ENCODE results near the gene GGTLC1.
"Not testable (repeated sequence)": the region's sequence is repeated elsewhere in the genome, so short reads cannot be mapped to it uniquely, and the experiment has no call there.

GGTLC1 gene

DNA sequence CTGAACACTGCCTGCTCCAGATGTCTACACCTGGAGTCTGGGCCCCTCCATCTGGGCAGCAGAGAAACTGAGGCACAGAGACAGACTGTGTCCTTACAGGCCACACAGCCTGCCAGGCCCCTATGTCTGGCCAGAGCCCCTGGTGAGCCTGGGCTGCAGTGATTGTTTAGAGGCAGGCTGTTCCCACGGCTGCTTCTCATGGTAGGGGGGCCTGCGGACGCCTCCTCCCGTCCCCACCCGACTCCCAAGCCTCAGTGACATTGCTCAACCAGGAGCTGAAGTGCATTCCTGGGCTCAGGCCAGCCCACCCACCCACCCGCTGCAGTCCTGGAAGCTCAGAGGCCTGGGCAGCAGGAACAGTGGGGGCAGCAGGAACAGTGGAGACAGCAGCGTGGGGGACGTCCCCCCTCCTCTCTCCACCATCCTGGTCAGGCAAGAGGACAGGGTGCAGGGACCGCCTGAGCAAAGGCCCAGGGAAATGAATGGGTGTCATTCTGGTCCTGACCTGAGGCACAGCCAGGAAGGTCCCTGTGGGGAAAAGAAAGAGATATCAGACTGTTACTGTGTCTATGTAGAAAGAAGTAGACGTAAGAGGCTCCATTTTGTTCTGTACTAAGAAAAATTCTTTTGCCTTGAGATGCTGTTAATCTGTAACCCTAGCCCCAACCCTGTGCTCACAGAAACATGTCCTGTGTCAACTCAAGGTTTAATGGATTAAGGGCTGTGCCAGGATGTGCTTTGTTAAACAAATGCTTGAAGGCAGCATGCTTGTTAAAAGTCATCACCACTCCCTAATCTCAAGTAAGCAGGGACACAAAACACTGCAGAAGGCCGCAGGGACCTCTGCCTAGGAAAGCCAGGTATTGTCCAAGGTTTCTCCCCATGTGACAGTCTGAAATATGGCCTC, 6.2 kb downstream of the GGTLC1 start:
- in situ Hi-C loops (cut with HindIII; ENCODE audit: low sequenced_read_pairs); H3K4me3 ChIP-seq (ENCODE audit: low read depth, low read length); DNase-seq (ENCODE audit: low read depth, low spot score): not testable (repeated sequence)

DNA sequence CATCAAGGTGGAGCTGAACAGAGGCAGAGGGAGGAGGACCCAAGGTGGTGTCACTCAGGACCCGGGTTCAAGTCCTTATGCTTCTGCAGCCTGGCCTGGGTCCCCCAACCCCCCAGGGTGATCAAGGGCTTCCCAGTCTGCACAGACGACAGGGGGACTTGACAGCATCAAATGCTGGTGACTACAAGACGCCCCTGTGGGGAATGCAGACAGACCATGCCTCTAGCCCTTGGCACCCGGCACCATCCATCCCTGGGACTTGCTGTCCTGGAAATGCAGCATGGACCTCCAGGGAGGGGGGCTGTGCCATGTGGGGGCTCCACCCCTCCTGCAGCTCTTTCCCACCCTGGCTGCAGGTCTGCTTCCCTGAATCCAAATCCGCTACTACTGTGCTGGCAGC, 7.1 kb downstream of the GGTLC1 start:
- H3K4me3 ChIP-seq (ENCODE audit: low read depth, low read length); in situ Hi-C loops (cut with HindIII; ENCODE audit: low sequenced_read_pairs); DNase-seq (ENCODE audit: low read depth, low spot score): not testable (repeated sequence)

DNA sequence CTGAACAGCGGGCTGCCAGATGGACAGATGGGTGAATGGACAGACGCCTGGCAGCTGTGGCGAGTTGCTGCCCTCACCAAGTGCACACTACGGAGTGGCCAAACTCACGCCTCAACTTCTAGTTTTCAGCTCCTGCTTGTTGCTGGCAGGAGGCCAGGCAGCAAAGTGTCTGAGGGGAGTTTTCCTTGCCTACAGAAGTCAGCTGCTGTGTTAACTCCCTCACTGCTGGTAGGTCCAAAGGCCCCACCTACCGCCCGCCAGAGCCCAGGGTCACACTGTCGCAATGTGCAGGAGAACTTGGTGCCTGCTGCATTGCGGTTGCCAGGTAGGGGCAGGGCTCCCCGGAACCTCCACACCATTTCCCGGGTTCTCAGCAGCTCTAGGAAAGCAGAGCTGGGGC, 7.6 kb downstream of the GGTLC1 start:
- H3K4me3 ChIP-seq (ENCODE audit: low read depth, low read length); DNase-seq (ENCODE audit: low read depth, low spot score); in situ Hi-C loops (cut with HindIII; ENCODE audit: low sequenced_read_pairs): not testable (repeated sequence)

DNA sequence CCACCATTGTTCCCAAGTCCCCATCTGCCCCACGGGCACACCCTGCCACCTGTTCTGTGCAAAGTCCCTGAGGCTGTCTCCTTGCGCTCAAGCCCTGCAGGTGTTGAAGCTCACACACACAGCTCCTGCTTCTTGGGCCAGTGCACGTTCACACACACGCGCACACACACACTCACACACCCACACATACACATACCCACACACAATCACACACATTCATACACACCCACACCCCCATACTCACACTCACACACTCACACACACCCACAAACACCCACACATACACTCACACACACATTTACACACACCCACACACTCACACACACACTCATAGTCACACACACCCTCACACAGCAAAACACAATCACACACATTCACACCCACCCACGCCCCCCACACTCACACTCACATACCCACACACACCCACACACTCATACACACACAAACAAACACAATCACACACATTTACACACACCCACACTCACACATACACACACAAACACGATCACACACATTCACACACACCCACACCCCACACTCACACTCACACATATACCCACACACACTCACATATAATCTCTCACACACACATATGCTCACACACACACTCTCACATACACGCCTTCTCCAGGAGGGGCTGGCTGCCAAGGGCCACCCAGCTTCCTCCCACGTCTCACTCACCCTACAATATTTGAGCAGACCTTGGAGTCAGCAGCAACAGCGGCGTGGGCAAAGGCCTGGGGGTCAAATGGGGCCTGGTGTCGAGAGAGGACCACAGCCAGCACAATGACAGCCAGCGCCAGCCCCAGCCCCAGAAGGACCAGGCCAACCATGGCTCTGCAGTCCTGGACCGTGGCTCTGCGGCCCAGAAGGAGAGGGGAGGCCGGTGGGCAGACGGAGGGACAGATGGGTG, 8.4 kb downstream of the GGTLC1 start:
- in situ Hi-C loops (cut with HindIII; ENCODE audit: low sequenced_read_pairs); DNase-seq (ENCODE audit: low read depth, low spot score); H3K4me3 ChIP-seq (ENCODE audit: low read depth, low read length): not testable (repeated sequence)

DNA sequence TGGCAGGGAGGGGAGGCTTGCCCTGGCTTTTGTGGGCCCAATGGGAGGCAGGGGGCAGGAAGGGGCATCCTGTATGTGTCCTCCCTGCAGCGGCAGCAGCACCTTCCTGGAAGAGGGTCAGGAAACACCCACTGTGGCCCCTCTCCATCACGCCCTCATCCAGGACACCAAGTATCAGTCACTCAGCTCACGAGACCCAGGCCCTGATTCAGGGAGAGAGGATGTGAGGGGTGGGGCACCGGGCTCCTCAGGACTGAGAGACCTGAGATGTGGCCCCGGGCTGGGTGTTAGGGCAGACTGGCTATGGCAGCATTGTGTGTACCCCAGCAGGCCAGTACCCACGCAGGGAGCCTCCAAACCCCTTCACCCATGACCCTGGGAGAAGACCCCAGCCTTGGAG, 9.2 kb downstream of the GGTLC1 start:
- H3K4me3 ChIP-seq (ENCODE audit: low read depth, low read length); in situ Hi-C loops (cut with HindIII; ENCODE audit: low sequenced_read_pairs); DNase-seq (ENCODE audit: low read depth, low spot score): not testable (repeated sequence)

DNA sequence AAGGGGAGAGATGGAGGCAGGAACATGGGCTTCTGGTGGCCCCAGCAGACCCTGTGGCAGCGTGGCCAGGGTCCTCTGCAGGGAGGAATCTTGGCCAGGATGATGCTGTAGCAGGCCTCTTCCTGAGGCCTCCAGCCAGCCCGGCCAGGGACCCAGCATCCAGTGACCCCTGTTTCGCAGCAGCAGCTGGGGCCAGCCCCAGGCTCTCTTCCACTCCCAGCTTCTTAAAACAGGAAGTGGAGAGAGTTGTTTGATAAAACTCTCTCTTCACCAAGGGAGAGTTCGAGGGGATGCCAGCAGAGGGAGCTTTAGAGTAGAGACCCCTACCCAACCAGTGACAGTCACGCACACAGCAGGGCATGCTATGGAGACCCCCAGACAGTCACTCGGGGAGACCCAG, 10.1 kb downstream of the GGTLC1 start:
- in situ Hi-C loops (cut with HindIII; ENCODE audit: low sequenced_read_pairs); H3K4me3 ChIP-seq (ENCODE audit: low read depth, low read length); DNase-seq (ENCODE audit: low read depth, low spot score): not testable (repeated sequence)

DNA sequence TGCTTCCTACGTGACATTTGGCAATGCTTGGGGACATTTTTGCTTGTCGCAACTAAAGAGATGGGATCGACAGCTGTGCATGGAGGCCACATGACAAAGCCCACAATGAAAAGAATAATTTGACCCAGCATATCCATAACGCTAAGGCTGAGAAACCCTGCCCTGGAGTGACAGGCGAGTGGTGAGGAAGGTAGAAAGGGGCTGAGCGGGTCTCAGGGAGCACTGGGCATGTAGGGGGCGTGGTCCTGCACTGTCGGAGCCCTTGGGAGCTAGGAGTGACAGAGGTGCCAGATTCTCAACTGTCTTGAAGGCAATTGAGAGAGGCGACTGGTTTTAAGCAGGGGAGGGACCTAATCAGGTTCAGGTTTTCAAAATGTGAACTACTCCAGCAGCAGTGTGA, 13.6 kb downstream of the GGTLC1 start:
- H3K4me3 ChIP-seq (ENCODE audit: low read depth, low read length) = no peak overlapping the region
- in situ Hi-C loops (cut with HindIII; ENCODE audit: low sequenced_read_pairs) = no loop called here
- TF ChIP-seq, protein P1, sequence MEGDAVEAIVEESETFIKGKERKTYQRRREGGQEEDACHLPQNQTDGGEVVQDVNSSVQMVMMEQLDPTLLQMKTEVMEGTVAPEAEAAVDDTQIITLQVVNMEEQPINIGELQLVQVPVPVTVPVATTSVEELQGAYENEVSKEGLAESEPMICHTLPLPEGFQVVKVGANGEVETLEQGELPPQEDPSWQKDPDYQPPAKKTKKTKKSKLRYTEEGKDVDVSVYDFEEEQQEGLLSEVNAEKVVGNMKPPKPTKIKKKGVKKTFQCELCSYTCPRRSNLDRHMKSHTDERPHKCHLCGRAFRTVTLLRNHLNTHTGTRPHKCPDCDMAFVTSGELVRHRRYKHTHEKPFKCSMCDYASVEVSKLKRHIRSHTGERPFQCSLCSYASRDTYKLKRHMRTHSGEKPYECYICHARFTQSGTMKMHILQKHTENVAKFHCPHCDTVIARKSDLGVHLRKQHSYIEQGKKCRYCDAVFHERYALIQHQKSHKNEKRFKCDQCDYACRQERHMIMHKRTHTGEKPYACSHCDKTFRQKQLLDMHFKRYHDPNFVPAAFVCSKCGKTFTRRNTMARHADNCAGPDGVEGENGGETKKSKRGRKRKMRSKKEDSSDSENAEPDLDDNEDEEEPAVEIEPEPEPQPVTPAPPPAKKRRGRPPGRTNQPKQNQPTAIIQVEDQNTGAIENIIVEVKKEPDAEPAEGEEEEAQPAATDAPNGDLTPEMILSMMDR (IDR thresholded peaks at IDR 0.05; ENCODE audit: low read depth, low read length) = no peak
- DNase-seq (ENCODE audit: low read depth, low spot score) = no peak

DNA sequence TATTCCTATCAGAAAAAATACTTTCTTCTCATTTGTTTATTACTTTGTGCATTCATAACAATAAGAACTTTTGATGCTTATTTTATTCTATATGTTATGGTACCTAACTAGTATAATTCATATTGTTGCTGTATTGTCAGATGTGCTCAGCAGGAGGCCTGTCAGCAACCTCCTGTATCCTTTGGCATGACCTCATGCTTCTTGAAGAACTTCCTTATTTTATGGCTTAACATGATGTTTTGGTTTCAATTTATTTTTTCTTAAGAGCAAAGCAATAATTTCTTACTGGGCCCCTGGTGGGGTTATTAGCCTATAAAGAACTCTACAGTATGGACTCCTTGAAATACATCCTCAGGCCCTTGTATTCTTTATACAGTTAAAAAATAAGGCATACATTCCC, 17.3 kb downstream of the GGTLC1 start:
- TF ChIP-seq, protein P1 (IDR thresholded peaks at IDR 0.05; ENCODE audit: low read depth, low read length) = no peak
- in situ Hi-C loops (cut with HindIII; ENCODE audit: low sequenced_read_pairs) = no loop called here
- no peak overlapping the region for H3K4me3 ChIP-seq (ENCODE audit: low read depth, low read length)
- DNase-seq (ENCODE audit: low read depth, low spot score) = no peak

DNA sequence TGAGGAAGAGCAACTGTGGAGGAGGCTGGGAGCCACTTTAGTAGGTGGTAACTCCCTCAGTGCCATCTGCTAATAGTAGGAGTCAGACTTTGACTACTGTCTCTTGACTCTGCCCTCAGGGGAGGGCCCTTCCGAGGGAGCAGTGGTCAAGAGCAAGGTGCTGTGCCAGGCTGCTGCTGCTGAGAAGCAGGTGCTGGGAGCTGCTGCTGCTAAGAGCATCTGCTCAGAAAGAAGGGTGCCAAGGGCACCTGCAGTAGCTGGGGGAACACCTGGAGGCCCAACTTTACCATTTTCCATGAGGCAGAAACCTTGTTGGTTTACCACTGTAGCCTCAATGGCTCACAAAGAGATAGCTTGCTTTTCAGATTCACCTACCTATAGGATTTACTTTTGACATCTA, 18.5 kb downstream of the GGTLC1 start:
- in situ Hi-C loops (cut with HindIII; ENCODE audit: low sequenced_read_pairs) = no loop called here
- DNase-seq (ENCODE audit: low read depth, low spot score) = no peak
- TF ChIP-seq, protein P1 (IDR thresholded peaks at IDR 0.05; ENCODE audit: low read depth, low read length) = no peak
- no peak overlapping the region for H3K4me3 ChIP-seq (ENCODE audit: low read depth, low read length)
